ENCODE results near the gene TMED8. TPM values are rescaled to one million over a fixed set of nuclear protein-coding genes. Genes with fewer than 3 reads are reported as not detected.
"Not testable (repeated sequence)": the region's sequence is repeated elsewhere in the genome, so short reads cannot be mapped to it uniquely, and the experiment has no call there.

Gene TMED8
- total RNA-seq, 1 experiment from 2014 or later, result 8.5 TPM

DNA sequence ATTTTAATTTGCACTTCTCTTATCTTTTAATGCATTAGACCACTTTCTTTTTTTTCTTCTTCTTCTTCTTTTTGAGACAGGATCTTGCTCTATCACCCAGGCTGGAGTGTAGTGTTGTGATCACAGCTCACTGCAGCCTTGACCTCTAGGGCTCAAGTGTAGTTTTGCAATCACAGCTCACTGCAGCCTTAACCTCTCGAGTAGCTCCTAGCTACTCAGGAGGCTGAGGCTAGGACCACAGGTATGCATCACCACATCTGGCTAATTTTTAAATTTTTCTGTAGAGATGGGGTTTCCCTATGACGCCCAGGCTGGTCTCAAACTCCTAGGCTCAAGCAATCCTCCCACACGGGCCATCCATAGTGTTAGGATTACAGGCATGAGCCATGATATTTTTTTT, 12.7 kb downstream of the TMED8 start:
- no peak for DNase-seq (ENCODE audit: low spot score)

DNA sequence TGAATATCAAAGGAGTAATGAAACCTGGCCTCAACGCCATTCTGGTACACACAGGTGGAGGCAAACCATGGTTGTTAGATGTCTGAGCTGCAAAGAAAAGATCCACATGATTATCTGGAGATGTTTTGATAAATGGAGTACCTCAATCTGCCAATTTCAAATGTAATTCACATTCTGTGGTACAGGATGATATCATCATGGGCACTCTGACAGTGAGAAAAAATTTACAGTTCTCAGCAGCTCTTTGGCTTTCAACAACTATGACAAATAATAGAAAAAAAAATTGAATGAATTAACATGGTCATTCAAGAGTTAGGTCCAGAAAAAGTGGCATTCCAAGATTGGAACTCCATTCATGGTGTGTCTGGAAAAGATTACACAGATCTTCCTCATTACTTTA, 17.3 kb downstream of the TMED8 start:
- DNase-seq (ENCODE audit: low spot score), result no peak

DNA sequence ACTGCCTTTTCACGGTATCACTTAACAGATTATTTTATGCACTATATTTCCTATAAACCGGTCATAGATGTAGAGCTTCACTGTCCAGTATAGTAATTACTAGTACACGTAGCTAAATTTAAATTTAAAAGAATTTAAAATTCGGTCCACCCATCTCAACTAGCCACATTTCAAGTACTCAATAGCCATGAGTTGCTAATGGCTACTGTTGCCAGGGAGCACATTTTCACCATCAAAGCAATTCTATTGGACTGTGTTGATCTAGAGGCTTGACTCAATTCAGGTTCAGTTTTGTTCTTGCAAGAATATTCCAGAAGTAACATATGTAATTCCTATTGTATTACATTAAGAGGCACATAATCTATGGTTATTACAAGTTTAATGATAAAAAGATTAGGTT, 20.0 kb downstream of the TMED8 start:
- DNase-seq (ENCODE audit: low spot score), result no peak

DNA sequence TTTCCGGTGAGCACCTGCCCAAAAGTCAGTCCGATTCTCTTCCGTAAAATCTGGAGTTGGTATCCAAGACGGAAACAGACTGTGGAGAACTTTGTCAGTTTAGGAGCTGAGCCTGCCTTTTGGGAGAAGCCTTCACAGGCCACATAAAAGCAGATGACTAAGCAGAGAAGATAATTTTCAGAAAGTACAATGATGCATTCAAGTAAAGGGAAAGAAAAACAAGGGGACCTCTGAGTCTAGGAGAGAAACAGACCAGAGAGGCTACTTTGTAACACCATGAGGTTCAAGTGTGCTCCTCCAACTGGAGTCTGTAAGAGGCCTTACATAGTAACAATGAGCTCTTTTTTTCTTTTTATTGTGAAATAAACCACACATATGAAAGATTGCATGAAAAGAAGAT, 21.1 kb downstream of the TMED8 start:
- DNase-seq (ENCODE audit: low spot score), result no peak

DNA sequence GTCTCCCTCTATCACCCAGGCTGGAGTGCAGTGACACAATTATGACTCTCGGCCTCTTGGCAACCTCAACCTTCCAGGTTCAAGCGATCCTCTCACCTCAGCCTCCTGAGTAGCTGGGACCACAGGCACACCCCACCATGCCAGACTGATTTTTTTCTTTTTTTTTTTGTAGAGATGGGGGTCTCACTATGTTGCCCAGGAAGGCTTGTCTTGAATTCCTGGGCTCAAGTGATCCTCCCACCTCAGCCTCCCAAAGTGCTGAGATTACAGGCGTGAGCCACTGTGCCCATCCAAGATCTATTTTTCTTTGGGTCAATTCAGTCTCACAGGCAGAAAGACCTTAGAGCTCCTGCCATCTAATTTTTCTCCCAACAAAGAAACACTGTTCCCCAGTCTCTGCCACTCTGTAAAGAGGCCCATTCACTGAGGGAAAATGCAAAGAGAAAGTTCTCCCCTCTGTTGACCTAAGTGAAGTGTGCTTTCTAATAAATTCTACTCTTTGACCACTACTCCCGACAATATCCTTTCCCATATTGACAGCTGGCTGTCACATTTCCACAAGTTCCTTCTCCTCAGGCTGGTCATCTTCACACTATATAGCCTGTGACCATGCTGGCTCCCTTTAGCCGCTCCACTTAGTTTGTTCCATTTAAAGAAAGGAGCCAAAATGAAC, 23.3 kb downstream of the TMED8 start:
- no peak for DNase-seq (ENCODE audit: low spot score)

DNA sequence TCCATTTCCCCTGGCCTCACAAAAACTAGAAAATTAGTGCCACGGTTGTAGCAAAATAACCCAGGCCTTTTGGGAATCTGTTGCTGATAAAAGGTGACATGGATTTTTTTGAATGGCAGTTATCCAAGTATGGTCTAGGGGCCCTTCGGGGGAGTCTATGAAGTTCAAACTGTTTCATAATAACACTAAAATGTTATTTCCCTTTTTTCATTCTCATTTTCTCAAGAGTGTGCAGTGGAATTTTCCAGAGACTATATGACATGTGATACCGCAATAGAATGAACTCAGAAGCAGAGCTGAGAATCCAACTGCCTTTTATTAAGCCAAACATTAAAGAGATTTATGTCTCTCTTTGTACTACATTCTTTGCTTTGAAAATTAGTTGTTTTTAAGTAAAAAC, 29.1 kb downstream of the TMED8 start:
- DNase-seq (ENCODE audit: low spot score), result no peak

DNA sequence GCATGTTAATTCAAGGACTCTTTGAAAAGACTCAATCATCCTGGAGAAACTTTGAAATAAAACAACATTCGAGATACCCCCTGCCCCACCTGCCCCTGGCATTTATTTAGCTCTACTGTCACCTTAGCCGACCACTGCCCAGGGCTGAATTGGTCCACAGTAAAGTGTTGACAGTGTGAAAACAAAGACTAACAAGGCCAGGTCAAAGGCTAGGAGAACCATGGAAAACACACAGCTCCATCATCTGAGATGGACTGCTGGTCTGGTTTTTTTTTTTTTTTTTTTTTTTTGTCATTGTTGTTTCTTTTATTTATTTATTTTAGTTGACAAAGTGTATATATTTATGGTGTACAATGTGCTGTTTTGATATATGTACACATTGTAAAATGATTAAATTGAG, 30.4 kb downstream of the TMED8 start:
- DNase-seq (ENCODE audit: low spot score), result no peak

DNA sequence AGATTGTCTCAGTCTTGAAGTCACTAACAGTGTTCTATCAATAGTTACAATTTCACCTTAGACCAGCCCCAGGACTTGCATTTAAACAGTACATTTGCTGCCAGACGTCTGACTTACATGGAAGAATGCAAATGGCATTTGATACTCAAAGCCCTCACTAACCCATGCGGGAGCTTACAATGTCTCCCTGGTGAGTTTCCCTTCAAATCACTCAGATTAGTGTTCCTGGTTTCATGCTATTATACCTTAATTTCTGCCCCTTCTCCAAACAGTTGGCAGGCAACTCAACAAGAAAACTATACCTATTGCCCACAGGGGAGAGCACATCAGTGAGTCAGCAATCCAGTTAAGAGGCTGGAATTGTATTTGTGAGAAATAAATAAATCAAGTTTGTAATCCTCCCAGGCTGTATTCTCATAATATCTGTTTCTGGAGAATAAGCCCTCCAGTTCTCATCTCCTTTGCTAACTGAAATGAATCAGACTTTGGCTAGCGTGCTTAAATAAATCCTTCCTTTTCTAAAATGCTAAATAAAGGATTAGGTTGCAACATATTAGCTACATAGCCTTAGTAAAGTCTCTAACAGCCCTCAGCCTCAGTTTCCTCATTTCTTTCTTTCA, 32.4 kb downstream of the TMED8 start:
- no peak for DNase-seq (ENCODE audit: low spot score)

DNA sequence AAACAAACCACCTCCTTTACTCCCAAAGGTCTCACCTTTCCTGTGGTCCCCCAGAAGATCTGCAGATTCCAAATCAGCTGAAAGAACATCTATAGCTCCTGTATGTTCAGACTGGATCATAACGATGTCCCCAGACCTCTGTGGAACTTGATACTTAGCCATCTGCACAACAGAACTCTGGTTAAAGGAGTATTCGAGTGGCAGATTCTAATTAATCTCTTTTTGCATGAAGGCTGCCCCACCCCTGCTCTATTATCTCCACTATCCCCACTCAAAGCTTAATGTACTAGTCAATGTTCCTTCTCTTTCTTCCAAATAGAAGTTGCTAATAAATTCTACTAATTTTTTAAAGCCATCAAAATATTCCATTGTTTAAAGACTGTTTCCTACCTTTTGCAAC, 33.2 kb downstream of the TMED8 start:
- no peak for DNase-seq (ENCODE audit: low spot score)

DNA sequence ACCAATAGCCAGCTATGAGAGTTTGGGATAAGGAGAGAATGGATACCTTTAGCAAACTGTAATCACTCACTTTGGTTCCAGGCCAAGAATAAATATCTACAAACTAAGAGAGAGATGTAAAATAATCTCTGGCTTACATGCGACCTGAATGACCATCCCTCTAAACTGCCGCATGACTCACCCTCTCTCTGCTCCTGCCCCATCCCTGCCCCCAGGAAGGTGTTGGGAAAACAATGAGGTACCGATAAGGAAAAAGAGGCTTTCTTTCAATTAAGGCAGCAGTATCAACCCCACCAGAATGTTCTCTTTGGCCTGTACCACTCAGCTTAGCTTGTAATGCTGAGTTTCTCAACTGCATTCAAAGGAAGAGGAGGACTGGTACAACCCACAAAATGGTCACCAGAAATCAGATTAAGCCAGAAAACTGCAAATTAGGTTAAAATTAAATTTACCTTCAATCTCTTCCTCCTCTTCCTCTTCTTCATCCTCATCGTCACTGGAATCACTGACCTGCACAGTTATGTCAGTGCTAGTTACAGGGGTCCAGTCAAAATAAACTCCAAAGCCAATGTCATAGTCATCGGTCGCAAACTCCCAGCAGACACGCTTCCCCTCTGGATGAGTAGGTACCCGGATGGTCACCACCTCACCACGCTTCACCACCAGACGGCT, 34.0 kb downstream of the TMED8 start:
- no peak for DNase-seq (ENCODE audit: low spot score)

DNA sequence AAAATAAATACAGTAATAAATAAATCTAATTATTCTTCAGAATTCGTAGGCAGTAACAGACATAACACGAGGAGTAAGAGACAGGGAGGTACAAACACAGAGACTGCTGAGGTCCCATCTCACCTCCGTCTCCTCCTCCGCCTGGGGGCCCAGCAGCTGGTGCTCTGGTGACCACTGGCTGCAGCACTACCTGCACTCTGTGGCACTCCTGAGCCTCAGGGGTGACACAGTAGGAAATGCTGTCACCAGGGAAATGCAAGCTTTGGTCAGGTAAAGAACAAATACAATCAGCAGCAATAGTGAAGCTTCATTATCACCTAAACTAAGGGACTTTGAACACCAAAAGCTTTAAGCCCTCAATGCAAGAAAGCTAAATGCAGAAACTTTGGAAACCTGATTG, 36.5 kb downstream of the TMED8 start:
- DNase-seq (ENCODE audit: low spot score), result no peak

DNA sequence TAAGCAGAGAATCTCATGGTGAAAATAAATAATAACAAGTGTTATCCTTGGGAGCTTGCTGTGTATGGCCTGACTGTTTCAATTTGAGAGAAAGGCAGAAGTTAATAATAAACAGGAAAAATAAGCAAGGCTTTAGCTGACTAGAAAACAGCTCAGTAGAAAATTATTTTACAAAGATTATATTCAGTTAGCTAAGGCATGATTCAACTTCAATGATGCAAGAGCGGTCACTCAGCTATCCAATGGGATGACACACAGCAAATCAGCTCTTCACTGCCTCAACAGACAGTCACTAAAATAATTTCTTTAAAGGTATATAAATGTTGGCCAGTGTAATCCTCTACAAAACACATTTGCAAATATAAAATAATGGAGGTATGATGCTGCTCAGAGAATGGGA, 37.5 kb downstream of the TMED8 start:
- DNase-seq (ENCODE audit: low spot score), result no peak

DNA sequence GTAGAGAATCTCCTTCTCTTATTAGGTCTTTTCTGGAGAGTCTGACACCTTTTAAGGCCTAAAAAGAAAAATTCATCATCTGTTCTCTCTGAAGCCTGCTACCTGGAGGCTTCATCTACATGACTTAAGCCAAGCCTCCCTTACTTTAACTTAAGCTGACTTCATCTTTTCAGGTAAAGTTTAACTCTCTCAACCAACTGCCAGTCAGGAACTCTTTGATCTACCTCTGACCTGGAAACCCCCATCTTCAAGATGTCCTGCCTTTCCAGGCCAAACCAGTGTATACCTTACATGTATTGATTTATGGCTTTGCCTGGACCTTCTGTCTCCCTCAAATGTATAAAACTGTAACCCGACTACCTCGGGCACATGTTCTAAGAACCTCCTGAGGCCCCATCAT, 38.6 kb downstream of the TMED8 start:
- DNase-seq (ENCODE audit: low spot score), result no peak

DNA sequence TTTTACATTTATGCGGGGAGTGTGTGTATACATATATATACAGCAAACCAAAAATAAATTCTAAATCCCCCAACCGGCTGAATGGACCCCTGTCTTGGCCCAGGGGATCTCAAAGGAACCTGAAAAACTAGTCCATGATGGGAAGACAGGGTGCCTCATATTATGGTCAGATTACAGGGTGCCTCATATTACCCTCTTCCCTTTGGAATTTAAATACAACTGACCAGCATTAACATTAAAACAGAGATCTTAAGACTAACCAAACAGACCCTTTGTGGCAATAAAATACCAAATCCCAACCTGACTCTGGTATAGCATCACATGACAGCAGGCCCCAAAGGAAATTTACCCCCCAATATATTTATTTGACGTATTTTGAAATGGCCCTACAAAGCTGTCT, 39.0 kb downstream of the TMED8 start:
- no peak for DNase-seq (ENCODE audit: low spot score)

DNA sequence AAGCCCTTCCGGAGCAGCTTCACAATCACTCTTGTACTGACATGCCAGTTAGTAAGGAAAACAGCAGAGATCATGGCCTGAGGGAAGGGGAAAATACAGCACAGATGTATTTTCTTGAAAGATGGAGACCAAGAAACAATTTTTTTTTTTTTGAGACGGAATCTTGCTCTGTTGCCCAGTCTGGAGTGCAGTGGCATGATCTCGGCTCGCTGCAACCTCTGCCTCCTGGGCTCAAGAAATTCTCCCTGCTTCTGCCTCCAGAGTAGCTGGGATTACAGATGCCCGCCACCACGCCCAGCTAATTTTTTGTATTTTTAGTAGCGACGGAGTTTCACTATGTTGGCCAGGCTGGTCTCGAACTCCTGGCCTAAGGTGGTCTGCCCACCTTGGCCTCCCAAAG, 39.6 kb downstream of the TMED8 start:
- not testable (repeated sequence) for DNase-seq (ENCODE audit: low spot score)

DNA sequence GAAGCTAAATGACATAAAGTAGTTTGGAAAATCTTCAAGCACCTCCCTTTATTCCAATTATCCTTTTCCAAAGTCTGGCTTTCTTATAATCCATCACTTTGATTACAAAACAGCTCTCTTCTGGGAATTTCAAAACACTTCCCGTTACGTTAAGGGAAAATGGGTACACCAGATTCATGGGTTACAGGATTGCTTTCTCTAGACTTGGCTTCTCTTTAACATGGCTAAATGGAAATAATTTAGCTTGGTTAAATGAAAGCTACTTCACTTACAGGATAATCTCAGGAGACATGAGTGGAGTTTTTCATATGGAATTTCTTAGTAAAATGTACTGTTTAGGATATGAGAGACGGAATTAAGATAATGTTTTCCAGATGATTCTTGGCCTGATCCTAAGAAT, 41.3 kb downstream of the TMED8 start:
- no peak for DNase-seq (ENCODE audit: low spot score)

DNA sequence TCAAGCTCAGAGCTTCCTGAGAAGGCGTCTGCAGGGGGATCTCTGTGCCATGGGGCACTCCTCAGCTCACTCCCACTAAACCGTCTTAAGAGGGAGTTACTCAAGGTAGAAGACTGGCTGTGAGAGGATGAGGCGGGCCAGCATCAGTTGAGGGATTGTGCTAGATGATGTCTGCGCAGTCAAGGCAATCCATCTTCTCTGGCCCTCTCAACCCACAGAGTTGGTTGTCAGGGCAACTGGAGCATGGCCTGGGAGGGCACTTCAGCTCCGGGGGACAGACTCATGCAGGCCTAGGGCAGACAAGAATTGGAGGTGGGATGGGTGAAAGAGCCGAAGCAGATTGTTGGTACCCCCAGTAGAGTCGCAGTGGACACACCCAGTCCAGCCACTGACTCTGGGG, 47.0 kb downstream of the TMED8 start:
- DNase-seq (ENCODE audit: low spot score), result no peak

DNA sequence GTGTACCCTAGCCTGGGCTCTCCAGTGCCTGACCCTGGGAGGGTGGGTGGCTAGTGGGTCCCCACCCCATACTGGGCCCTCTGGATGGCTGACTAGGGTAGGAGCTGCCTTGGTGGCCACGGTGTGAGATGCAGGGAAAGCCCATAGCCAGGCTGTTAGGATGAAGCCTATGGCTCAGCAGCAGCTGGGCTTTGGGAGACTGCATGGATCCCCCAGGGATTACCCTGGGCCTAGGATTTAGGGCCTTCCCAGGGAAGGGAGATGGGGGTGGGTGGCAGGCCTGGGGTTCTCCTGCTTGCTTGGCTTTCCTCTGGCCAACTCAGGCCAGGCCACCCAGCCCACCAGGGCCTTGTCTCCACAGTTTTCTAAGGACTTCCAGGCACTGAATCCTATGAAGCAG, 49.8 kb downstream of the TMED8 start:
- no peak for DNase-seq (ENCODE audit: low spot score)

DNA sequence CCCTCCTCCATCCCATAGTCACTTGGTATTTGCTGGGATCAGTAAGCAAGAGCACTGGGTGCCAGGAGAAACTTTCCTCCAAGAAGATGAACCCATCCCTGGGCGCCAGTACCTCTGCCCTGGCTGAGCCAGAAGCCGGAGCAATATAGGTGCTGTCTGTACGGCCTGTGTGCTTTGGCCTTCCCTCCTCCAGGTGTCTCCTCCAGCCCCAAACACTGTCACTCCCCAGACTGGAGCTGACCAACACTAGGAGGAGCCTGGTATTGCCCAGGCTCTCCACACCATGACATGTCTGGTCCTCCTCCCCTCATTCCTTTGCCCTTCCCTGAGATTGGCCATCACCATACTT, 51.2 kb downstream of the TMED8 start:
- DNase-seq (ENCODE audit: low spot score), result no peak

DNA sequence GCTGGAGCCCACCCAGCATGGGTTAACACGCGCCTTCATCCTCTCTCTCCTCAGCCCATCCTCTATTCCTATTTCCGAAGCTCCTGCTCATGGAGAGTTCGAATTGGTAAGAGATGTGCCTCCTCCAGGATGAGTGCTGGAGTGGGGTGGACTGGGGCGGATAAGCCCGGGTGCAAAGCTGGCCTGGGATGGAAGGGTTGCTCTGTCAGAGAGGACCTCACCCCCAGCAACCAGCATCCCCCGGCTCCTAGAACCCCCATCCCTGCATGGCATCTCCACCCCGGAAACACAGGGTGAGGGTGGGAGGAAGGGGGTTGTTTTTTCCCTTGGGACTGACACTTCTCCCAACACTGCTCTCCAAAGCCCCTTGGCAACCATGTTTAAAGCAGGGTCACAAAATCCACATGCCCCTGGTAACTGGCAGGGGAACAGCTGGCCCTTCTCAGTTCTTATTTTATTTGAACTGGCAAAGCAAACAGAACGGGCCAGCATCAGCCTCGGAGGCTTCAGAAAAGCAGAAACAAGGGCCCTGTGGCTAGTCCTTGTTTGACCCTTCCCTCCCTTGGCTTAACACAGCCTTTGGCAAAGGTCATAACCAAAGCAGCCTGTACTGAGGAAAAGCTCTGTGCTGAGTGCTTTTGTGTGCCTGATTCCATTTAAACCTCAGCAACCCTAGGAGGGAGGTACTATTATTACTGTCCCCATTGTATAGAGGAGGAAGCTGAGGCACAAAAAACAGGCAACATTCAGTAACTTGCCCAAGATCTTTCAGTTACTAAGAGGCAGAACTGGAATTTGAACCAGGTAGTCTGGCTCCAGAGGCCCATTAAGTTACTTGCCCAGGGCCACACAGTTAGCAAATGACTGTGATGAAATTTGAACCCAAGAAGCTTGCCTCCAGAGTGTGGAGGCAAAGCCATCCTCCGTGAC, 51.8 kb downstream of the TMED8 start:
- DNase-seq (ENCODE audit: low spot score), result no peak

DNA sequence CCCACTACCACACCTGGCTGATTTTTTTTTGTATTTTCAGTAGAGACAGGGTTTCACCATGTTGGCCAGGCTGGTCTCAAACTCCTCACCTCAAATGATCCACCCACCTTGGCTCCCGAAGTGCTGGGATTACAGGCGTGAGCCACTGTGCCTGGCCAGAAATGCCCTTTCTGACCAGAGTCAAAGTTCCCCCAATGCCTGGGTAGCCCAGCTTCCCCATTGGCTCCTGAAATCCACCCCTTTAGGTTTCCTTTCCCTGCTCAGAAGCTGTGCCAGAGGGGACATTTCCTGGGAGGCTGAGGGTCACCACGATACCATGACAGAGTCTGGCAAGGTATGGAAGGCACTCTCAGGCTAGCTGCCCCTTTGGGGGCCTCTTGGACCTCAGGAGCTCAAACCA, 52.6 kb downstream of the TMED8 start:
- DNase-seq (ENCODE audit: low spot score), result no peak

DNA sequence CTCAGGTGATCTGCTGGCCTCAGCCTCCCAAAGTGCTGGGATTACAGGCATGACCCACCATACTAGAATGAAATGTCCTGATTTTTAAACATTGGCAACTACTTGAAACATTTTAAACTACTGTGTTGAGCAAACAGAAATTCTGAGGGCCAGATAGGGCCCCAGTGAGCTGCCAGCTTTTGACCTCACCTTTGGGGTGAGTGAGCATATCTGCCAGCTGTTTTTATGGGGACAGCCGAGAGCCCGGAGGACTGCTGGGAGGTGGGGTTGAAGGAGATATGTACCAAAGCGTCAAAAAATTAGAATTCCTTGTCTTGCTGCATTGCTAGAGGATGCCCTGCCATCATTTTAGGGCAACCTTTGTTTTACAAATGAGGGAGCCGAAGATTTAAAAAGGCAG, 53.3 kb downstream of the TMED8 start:
- DNase-seq (ENCODE audit: low spot score), result no peak

DNA sequence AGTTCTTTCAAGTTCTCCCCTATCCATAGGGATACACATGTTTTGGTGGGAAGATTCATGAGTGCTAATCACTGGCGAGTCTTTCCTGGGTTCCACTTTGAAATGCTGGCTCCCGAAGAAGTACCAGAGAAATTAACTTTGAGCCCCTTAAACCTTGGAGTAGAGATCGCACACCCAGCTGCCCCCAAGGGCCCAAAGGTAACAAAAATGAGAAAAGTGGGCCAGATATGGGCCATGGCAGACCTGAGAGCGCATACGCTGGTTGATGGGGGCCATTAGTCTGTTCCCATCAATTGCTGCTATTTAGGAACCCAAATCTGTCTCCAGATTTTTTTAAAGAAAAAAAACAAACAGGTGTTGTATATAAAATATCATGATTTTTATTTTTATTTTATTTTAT, 53.9 kb downstream of the TMED8 start:
- no peak for DNase-seq (ENCODE audit: low spot score)

Data from H4 (cell line).